CD4-positive, CD25-positive, alpha-beta regulatory T cell (primary cell): ENCODE measurements around the gene EIF2D. TPM values are rescaled to one million over a fixed set of nuclear protein-coding genes. Genes with fewer than 3 reads are reported as not detected.
A peak's percentile ranks its signal among the peaks of the same experiment; 100 is the strongest.
"Not testable (repeated sequence)": the region's sequence is repeated elsewhere in the genome, so short reads cannot be mapped to it uniquely, and the experiment has no call there.

Experiments used
- ATAC-seq, 2 donors: fragments of 150-1000 bp; cut with Tn5 transposase; one replicate each; pipeline ENCODE4 v1.10.0; 2021; ENCODE audit warnings: low read depth in 2 of 2, moderate number of reproducible peaks in 2 of 2, moderate library complexity in 1 of 2
- DNase-seq, 3 donors: peaks; one replicate each; pipeline versions ENCODE4 v3.0.0 to v3.0.0-alpha.2; 2012 to 2022; ENCODE audit warnings: mixed read lengths in 1 of 3
- H3K27ac ChIP-seq: one replicate; pipeline ENCODE4 v1.7.0; 2013; ENCODE audit warnings: mild to moderate bottlenecking, low read length; ENCODE audit not compliant: insufficient read depth, poor library complexity, severe bottlenecking
- H3K27me3 ChIP-seq: one replicate; pipeline ENCODE4 v1.7.0; 2013; ENCODE audit warnings: low read length; ENCODE audit not compliant: control insufficient read depth, insufficient read depth
- H3K36me3 ChIP-seq: one replicate; pipeline ENCODE4 v1.7.0; 2013; ENCODE audit warnings: mild to moderate bottlenecking, low read length, moderate library complexity; ENCODE audit not compliant: control insufficient read depth, insufficient read depth
- H3K4me1 ChIP-seq: 2 replicates; pipeline ENCODE4 v1.7.0; 2013; ENCODE audit warnings: mild to moderate bottlenecking, low read length; ENCODE audit not compliant: insufficient read depth, control insufficient read depth, poor library complexity, severe bottlenecking
- H3K4me3 ChIP-seq: one replicate; pipeline ENCODE4 v1.7.0; 2013; ENCODE audit warnings: low read depth, mild to moderate bottlenecking, low read length, moderate library complexity
- H3K9me3 ChIP-seq, 2 experiments: 1 replicate in 1 of 2; 2 replicates in 1 of 2; pipeline ENCODE4 v1.7.0; 2013; ENCODE audit warnings: low read length in 2 of 2, mild to moderate bottlenecking in 1 of 2, moderate library complexity in 1 of 2; ENCODE audit not compliant: control insufficient read depth in 2 of 2
- H3K27ac Mint-ChIP-seq, 3 donors: one replicate each; pipeline ENCODE4 v1.8.0; 2020 to 2022; ENCODE audit warnings: mild to moderate bottlenecking in 3 of 3, mixed read lengths in 3 of 3, moderate library complexity in 2 of 3
- H3K27me3 Mint-ChIP-seq: one replicate; pipeline ENCODE4 v1.8.0; 2022; ENCODE audit warnings: mild to moderate bottlenecking, mixed read lengths
- H3K36me3 Mint-ChIP-seq: one replicate; pipeline ENCODE4 v1.8.0; 2020; ENCODE audit warnings: mixed read lengths
- H3K4me1 Mint-ChIP-seq, 4 donors: one replicate each; pipeline ENCODE4 v1.8.0; 2020 to 2022; ENCODE audit warnings: mixed read lengths in 4 of 4, mild to moderate bottlenecking in 1 of 4
- H3K4me3 Mint-ChIP-seq, 4 donors: one replicate each; pipeline ENCODE4 v1.8.0; 2020 to 2022; ENCODE audit warnings: mild to moderate bottlenecking in 4 of 4, mixed read lengths in 4 of 4, moderate library complexity in 3 of 4
- H3K9me3 Mint-ChIP-seq, 7 donors: one replicate each; pipeline ENCODE4 v1.8.0; 2020 to 2022; ENCODE audit warnings: mixed read lengths in 7 of 7, mild to moderate bottlenecking in 3 of 7, moderate library complexity in 2 of 7
- polyA plus RNA-seq, 4 donors: library from polyadenylated mRNA; unstranded; fragments of 300-500 nt; fragmentation: Illumina TruSeq; gene quantifications; one replicate each; pipeline ENCODE4 v1.2.3, GENCODE V29; 2021
- total RNA-seq: library from RNA; stranded (reverse); gene quantifications from one replicate; pipeline ENCODE4 v1.2.3, GENCODE V29; 2022

The EIF2D gene
- total and polyA plus RNA-seq, 5 donors from 2014 or later = 21.3 to 35.7 (median 29.8) TPM

- peaks cover 17% of the 10 kb centered on the region for H3K27me3 ChIP-seq
- Mint-ChIP-seq H3K9me3 (no peaks in the 10 kb centered on the region), H3K27ac (peak overlapping the region in 2 of 3 donors; percentile 13 to 91), H3K36me3 (no peaks in the 10 kb centered on the region), H3K27me3 (peaks cover 39% of the 10 kb centered on the region), H3K4me1 (peaks cover 9 to 19% (median 16%) of the 10 kb centered on the region in 4 donors), H3K4me3 (peak overlapping the region; percentile 86 to 97 (median 88))
- no peaks in the 10 kb centered on the region for H3K9me3 ChIP-seq
- H3K27ac ChIP-seq = peak overlapping the region; percentile 18
- H3K4me1 ChIP-seq = peaks cover 19% of the 10 kb centered on the region
- no peak for ATAC-seq
- H3K36me3 ChIP-seq = no peaks in the 10 kb centered on the region
- peak; percentile 57 to 68 (median 65) for DNase-seq
- H3K4me3 ChIP-seq = peak overlapping the region; percentile 88
These were observed 22.3 kb upstream of the EIF2D start for GRCh38 chr1:206634365-206635079.

GRCh38 chr1:206633708-206634121 is 21.4 kb upstream of the EIF2D start:
- no peak for DNase-seq
- Histone ChIP-seq H3K9me3 (no peaks in the 10 kb centered on the region), H3K27ac (no peak overlapping the region), H3K4me3 (no peak overlapping the region), H3K27me3 (peaks cover 17% of the 10 kb centered on the region), H3K36me3 (no peaks in the 10 kb centered on the region), H3K4me1 (peaks cover 19% of the 10 kb centered on the region)
- Mint-ChIP-seq H3K27ac (no peak overlapping the region), H3K9me3 (no peaks in the 10 kb centered on the region), H3K4me1 (peaks cover 9 to 19% (median 16%) of the 10 kb centered on the region in 4 donors), H3K27me3 (peaks cover 41% of the 10 kb centered on the region), H3K36me3 (no peaks in the 10 kb centered on the region), H3K4me3 (peak overlapping the region in 2 of 4 donors; percentile 9 to 88)
- ATAC-seq = no peak

DNA sequence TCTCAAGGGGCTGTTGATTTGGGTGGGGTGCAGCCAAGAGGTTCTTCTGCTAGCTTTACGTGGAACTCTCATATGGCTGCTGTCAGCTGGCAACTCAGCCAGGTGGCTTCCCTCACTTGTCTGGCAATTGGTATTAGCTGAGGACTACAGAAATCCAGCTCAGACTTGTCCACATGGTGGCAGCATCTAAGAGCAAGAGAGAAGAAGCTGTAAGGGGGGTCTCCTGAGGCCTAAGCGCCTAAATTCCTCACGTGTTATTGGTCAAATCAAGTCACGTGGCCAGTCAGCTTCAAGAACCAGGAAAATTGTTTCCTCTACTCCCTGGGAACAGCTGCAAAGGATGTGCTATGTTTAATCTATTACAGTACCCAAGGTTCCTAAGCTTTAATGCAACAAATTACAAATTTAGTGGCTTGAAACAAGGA is 18.8 kb upstream of the EIF2D start:
- peaks cover 0 to 2% of the 10 kb centered on the region in 2 experiments for H3K9me3 ChIP-seq
- DNase-seq (peak in 2 of 3 donors; percentile 16 to 49), ATAC-seq (no peak)
- Mint-ChIP-seq H3K27me3 (peaks cover 47% of the 10 kb centered on the region), H3K9me3 (no peaks in the 10 kb centered on the region), H3K4me3 (no peak overlapping the region), H3K27ac (no peak overlapping the region), H3K4me1 (peaks cover 7 to 17% (median 13%) of the 10 kb centered on the region in 4 donors), H3K36me3 (no peaks in the 10 kb centered on the region)
- H3K27ac ChIP-seq = no peak overlapping the region
- no peaks in the 10 kb centered on the region for H3K36me3 ChIP-seq
- H3K4me3 ChIP-seq = no peak overlapping the region
- peaks cover 18% of the 10 kb centered on the region for H3K4me1 ChIP-seq
- peaks cover 20% of the 10 kb centered on the region for H3K27me3 ChIP-seq

DNA sequence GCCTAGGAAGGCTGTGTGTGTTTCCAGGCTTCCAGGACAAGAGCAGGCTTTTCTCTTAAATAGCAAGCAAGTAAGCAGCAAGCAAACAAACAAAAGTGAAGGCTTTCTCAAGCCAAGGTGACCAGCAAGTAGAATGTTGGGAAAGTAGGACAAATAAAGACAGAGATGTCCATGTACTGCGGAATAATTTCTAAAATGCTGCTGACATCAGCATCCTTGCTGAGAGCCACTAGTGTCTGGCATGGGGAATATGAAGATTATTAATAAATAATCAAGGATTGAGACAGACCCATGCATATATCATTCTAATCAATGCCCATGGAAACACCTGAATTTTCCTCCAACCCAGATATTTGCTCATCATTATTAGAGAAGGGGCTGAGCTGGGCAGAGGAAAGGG is 16.7 kb upstream of the EIF2D start:
- Mint-ChIP-seq H3K4me3 (no peak overlapping the region), H3K27ac (no peak overlapping the region), H3K36me3 (no peaks in the 10 kb centered on the region), H3K27me3 (peaks cover 53% of the 10 kb centered on the region), H3K9me3 (peaks cover 0 to 5% (median 0%) of the 10 kb centered on the region in 7 donors), H3K4me1 (peaks cover 0 to 6% (median 0%) of the 10 kb centered on the region in 4 donors)
- no peak for DNase-seq
- Histone ChIP-seq H3K9me3 (peaks cover 0 to 2% of the 10 kb centered on the region in 2 experiments), H3K4me1 (no peaks in the 10 kb centered on the region), H3K36me3 (no peaks in the 10 kb centered on the region), H3K27ac (no peak overlapping the region), H3K27me3 (peaks cover 24% of the 10 kb centered on the region), H3K4me3 (no peak overlapping the region)
- ATAC-seq = no peak

DNA sequence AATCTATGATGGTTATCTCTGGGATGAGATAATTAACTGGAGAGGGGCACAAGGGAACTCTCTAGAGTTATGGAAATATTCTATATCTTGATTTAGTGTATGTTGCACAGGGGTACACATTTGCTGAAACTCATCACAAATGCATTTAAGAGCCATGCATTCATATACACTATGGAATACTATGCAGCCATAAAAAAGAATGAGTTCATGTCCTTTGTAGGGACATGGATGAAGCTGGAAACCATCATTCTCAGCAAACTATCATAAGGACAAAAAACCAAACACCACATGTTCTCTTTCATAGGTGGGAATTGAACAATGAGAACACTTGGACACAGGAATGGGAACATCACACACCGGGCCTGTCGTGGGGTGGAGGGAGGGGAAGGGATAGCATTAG is 14.1 kb upstream of the EIF2D start:
- H3K9me3 Mint-ChIP-seq, H3K36me3 Mint-ChIP-seq, ATAC-seq, H3K4me1 Mint-ChIP-seq, H3K27ac ChIP-seq, H3K4me1 ChIP-seq, H3K4me3 Mint-ChIP-seq, DNase-seq, H3K9me3 ChIP-seq, H3K36me3 ChIP-seq, H3K27ac Mint-ChIP-seq, H3K4me3 ChIP-seq: not testable (repeated sequence)
- H3K27me3 Mint-ChIP-seq = peaks cover 56% of the 10 kb centered on the region
- H3K27me3 ChIP-seq = peaks cover 21% of the 10 kb centered on the region

DNA sequence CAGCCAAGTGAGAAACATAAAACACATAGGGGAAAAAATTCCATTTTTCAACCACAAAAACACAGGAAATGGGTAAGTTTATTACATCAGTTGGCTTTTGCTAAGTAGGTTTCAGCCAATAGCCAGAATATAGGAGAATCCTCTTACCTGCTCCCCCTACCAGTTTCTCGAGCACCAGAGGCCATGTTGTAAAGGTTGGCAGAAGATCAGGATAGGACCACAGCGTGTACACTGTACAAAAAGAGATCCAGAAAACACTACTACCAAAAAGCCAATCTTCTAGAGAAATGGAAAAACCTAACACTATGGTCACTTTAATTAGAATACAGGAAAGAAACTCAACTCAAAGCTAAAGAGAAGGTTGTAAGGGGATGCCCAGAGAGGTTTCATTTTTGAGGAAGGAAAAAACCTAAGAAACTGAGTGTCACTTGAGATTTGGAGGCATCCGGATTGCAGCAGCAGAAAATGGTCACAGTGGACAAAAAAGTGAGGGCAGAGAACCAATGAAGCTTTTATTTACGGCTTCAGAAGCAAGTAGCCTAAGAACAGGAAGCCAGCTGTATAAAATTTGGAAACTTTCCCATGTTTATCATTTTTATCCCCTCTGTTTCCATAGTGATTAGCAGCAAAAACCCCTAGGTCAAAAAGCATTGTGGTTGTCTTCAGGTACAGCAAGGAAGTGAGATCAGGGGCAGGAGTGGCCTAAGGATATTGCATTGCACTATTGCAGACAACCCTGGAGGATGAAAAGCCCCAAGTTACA is 2.9 kb downstream of the EIF2D start:
- Histone ChIP-seq H3K9me3 (no peaks in the 10 kb centered on the region), H3K27ac (no peak overlapping the region), H3K36me3 (peaks cover 44% of the 10 kb centered on the region), H3K4me1 (peaks cover 13% of the 10 kb centered on the region), H3K27me3 (no peaks in the 10 kb centered on the region), H3K4me3 (no peak overlapping the region)
- ATAC-seq = no peak
- Mint-ChIP-seq H3K4me1 (peaks cover 10 to 28% (median 20%) of the 10 kb centered on the region in 4 donors), H3K36me3 (peaks cover 36% of the 10 kb centered on the region), H3K9me3 (no peaks in the 10 kb centered on the region), H3K27me3 (no peaks in the 10 kb centered on the region), H3K27ac (peak overlapping the region in 1 of 3 donors; percentile 63), H3K4me3 (peak overlapping the region in 3 of 4 donors; percentile 13 to 51 (median 47))
- no peak for DNase-seq

- no peaks in the 10 kb centered on the region for H3K9me3 Mint-ChIP-seq
- no peak for ATAC-seq
- peak; percentile 30 to 68 (median 60) for DNase-seq
- H3K27ac ChIP-seq = no peak overlapping the region
- peaks cover 54% of the 10 kb centered on the region for H3K36me3 ChIP-seq
- H3K4me3 Mint-ChIP-seq = no peak overlapping the region
- H3K27ac Mint-ChIP-seq = peak overlapping the region in 2 of 3 donors; percentile 12 to 72
- peaks cover 13% of the 10 kb centered on the region for H3K4me1 ChIP-seq
- H3K27me3 Mint-ChIP-seq = no peaks in the 10 kb centered on the region
- no peak overlapping the region for H3K4me3 ChIP-seq
- no peaks in the 10 kb centered on the region for H3K27me3 ChIP-seq
- no peaks in the 10 kb centered on the region for H3K9me3 ChIP-seq
- peaks cover 44% of the 10 kb centered on the region for H3K36me3 Mint-ChIP-seq
- peaks cover 10 to 28% (median 20%) of the 10 kb centered on the region in 4 donors for H3K4me1 Mint-ChIP-seq
These were observed 4.1 kb downstream of the EIF2D start for GRCh38 chr1:206608108-206608698.
